GM19328 (cell line): ENCODE measurements around the gene FAM9C.

Experiments
- ATAC-seq: cut with Tn5 transposase; IDR thresholded peaks from one replicate; pipeline ENCODE4 v1.9.1; 2021; ENCODE audit warnings: mild to moderate bottlenecking, moderate library complexity; ENCODE audit not compliant: unreplicated experiment

Gene FAM9C

DNA sequence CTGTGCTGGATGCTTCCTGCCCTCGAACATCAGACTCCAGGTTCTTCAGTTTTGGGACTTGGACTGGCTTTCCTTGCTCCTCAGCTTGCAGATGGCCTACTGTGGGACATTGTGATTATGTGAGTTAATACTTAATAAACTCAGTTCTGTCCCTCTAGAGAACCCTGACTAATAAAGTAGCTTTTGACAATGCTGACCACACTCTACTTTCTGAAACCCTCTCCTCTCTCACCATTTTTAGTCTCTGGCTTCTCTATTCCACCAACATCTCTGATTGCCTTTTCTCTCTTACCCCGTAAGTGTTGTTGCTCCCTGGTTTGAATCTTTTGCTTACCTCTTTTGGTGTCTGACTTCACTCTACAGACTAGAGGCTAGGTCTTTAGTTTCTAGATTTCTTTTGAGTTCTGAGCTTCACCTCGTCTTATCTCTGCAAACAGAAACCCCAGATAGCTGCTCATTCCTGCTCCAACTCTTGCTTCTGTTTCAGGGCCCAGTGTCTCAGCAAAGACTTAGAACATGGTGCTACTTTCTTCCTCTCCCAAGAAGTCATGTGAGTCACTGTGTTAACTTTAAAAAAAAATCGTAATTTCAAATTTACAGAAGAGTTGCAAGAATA is 58.1 kb downstream of the FAM9C start:
- no peak for ATAC-seq
